Measurements from ENCODE around the gene MAGEA4.

- no peak for TF ChIP-seq CTCF (IDR thresholded peaks at IDR 0.05; ENCODE audit: low read depth, low read length)
- TF ChIP-seq POLR2A (IDR thresholded peaks at IDR 0.05; ENCODE audit: extremely low read depth, insufficient read length): no peak
- TF ChIP-seq MAX (IDR thresholded peaks at IDR 0.05; ENCODE audit: low read depth, low read length): no peak
Measured at GRCh38 chrX:151920530-151920929, 7.8 kb downstream of the MAGEA4 start.

All from NB4 (cell line).